GM21576 (cell line): Measurements from ENCODE around the gene DAP.
A peak's percentile ranks its signal among the peaks of the same experiment; 100 is the strongest.
"Not testable (repeated sequence)": the region's sequence is repeated elsewhere in the genome, so short reads cannot be mapped to it uniquely, and the experiment has no call there.

Experiments
- ATAC-seq: cut with Tn5 transposase; IDR thresholded peaks from one replicate; pipeline ENCODE4 v1.9.1; 2021; ENCODE audit warnings: mild to moderate bottlenecking, moderate library complexity; ENCODE audit not compliant: unreplicated experiment

DAP gene

GRCh38 chr5:10761185-10761932 is at the start of gene DAP:
DAP (minus strand) TSS chr5:10761234; CDS start chr5:10761068, 166 bp downstream.
- peak; percentile 69 for ATAC-seq

GRCh38 chr5:10808347-10809226 is 47.6 kb upstream of the DAP start:
- no peak for ATAC-seq

- ATAC-seq: no peak
Observed at GRCh38 chr5:10801931-10802666, 41.1 kb upstream of the DAP start.

- ATAC-seq: no peak
Observed at GRCh38 chr5:10800852-10801251, 39.8 kb upstream of the DAP start.

GRCh38 chr5:10797261-10797660 is 36.2 kb upstream of the DAP start:
- no peak for ATAC-seq

GRCh38 chr5:10793785-10794184 is 32.8 kb upstream of the DAP start:
- ATAC-seq: no peak

- no peak for ATAC-seq
Observed at GRCh38 chr5:10792336-10792735, 31.3 kb upstream of the DAP start.

- ATAC-seq: no peak
Observed at GRCh38 chr5:10789726-10790125, 28.7 kb upstream of the DAP start.

- no peak for ATAC-seq
Observed at GRCh38 chr5:10789021-10789420, 28.0 kb upstream of the DAP start.

GRCh38 chr5:10788358-10788757 is 27.3 kb upstream of the DAP start:
- ATAC-seq: no peak

GRCh38 chr5:10786835-10787234 is 25.8 kb upstream of the DAP start:
- no peak for ATAC-seq

- ATAC-seq: not testable (repeated sequence)
Observed at GRCh38 chr5:10780208-10780607, 19.2 kb upstream of the DAP start.

GRCh38 chr5:10779592-10779991 is 18.6 kb upstream of the DAP start:
- no peak for ATAC-seq

GRCh38 chr5:10778179-10778910 is 17.3 kb upstream of the DAP start:
- ATAC-seq: no peak

- ATAC-seq: no peak
Observed at GRCh38 chr5:10775646-10776045, 14.6 kb upstream of the DAP start.

- no peak for ATAC-seq
Observed at GRCh38 chr5:10772901-10773585, 12.0 kb upstream of the DAP start.

- ATAC-seq: no peak
Observed at GRCh38 chr5:10768328-10768899, 7.4 kb upstream of the DAP start.

- no peak for ATAC-seq
Observed at GRCh38 chr5:10762776-10763500, 1.9 kb upstream of the DAP start.
